Psoas muscle (tissue), 8 donors: ENCODE data around the gene PCDHGB4. TPM values are rescaled to one million over a fixed set of nuclear protein-coding genes. Genes with fewer than 3 reads are reported as not detected.
A peak's percentile ranks its signal among the peaks of the same experiment; 100 is the strongest.
"Not testable (repeated sequence)": the region's sequence is repeated elsewhere in the genome, so short reads cannot be mapped to it uniquely, and the experiment has no call there.

Experiments used
- ATAC-seq, 4 donors: fragments of 200-7000 bp; cut with Tn5 transposase; one replicate each; pipeline ENCODE4 v1.9.1; 2020; ENCODE audit warnings: moderate library complexity in 3 of 4, mild to moderate bottlenecking in 2 of 4
- DNase-seq, 2 donors: peaks; one replicate each; pipeline ENCODE4 v3.0.0-alpha.2; 2020
- H3K27ac ChIP-seq: fragments of 200-600 bp; one replicate; pipeline ENCODE4 v1.8.0; 2022
- H3K27me3 ChIP-seq, 3 donors: fragments of 200-600 bp in 1 of 3; one replicate each; pipeline versions ENCODE4 v1.6.1 to v1.8.0; 2013 to 2022; ENCODE audit warnings: low read length in 2 of 3, mild to moderate bottlenecking in 2 of 3, moderate library complexity in 1 of 3; ENCODE audit not compliant: insufficient read depth in 3 of 3
- H3K36me3 ChIP-seq, 2 donors: fragments of 200-600 bp in 1 of 2; one replicate each; pipeline versions ENCODE4 v1.6.1 to v1.8.0; 2013 to 2022; ENCODE audit warnings: low read depth in 1 of 2, mild to moderate bottlenecking in 1 of 2, moderate library complexity in 1 of 2; ENCODE audit not compliant: insufficient read depth in 1 of 2
- H3K4me1 ChIP-seq: fragments of 200-600 bp; one replicate; pipeline ENCODE4 v1.8.0; 2022
- H3K4me3 ChIP-seq: fragments of 200-600 bp; one replicate; pipeline ENCODE4 v1.8.0; 2022; ENCODE audit warnings: mild to moderate bottlenecking
- H3K9me3 ChIP-seq: fragments of 200-600 bp; one replicate; pipeline ENCODE4 v1.8.0; 2022
- WGBS, 3 donors: extraction: QIAGEN DNeasy Blood & Tissue Kit; methylation state at CpG; one replicate each; pipeline versions ENCODE4 v1.1.6 to v1.1.7; 2013; 5-methylcytosine and 5-hydroxymethylcytosine counted together
- intact Hi-C, 2 donors: fragments of 100-400 bp; cut with DNase I; formaldehyde crosslinking; loops; one replicate each; pipeline versions ENCODE4 v1.11.0 to v1.14.2; 2022
- polyA plus RNA-seq, 3 donors: library from polyadenylated mRNA; stranded (reverse); fragments of 200-250 nt; gene quantifications; one replicate each; pipeline ENCODE4 v1.2.3, GENCODE V29; 2013
- total RNA-seq, 4 donors: library from RNA; stranded (reverse); fragmentation: NEBNext Ultra II Directional in 2 of 4; extraction: Animal tissue kit (Norgen Biotek cat#: 25700) in 2 of 4; gene quantifications; one replicate each; pipeline versions ENCODE4 v1.2.1 to v1.2.4, GENCODE V29; 2021 to 2023
- TF ChIP-seq, protein P1 (sequence below): fragments of 200-600 bp; IDR thresholded peaks from one replicate; pipeline ENCODE4 v1.8.0; 2022; ENCODE audit warnings: antibody characterized with exemption
- donor health status: healthy with polysubstance abuse.
- donor health status: DM: no; HTN: no; CAD: no; lungs with moderate emphysema.
- donor health status: Bipolar disorder and iron deficiency.
- donor health status: healthy.
- donor health status: DM: yes; HTN: yes; CAD: no.
- donor health status: DM: no; HTN: no; CAD: no.
- donor health status: DM: no; HTN: no; CAD: no.
- donor health status: DM: yes; HTN: yes; CAD: no.

PCDHGB4 gene
- total and polyA plus RNA-seq, 7 donors: 0.24 to 3.0 (median 0.99) TPM

DNA sequence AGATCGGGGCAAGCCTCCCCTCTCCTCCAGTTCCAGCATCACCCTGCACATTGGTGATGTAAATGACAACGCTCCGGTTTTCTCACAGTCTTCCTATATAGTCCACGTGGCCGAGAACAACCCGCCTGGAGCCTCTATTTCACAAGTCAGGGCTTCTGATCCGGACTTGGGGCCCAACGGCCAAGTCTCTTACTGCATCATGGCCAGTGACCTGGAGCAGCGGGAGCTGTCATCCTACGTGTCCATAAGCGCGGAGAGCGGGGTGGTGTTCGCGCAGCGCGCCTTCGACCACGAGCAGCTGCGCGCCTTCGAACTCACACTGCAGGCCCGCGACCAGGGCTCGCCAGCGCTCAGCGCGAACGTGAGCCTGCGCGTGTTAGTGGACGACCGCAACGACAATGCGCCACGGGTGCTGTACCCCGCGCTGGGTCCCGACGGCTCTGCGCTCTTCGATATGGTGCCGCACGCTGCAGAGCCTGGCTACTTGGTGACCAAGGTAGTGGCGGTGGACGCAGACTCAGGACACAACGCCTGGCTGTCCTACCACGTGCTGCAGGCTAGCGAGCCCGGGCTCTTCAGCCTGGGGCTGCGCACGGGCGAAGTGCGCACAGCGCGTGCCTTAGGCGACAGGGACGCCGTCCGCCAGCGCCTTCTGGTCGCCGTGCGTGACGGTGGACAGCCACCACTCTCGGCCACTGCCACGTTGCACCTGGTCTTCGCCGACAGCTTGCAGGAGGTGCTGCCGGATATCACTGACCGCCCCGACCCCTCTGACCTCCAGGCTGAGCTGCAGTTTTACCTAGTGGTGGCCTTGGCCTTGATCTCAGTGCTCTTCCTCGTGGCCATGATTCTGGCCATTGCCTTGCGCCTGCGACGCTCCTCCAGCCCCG, 1.9 kb downstream of the PCDHGB4 start:
- Histone ChIP-seq H3K27me3 (peaks cover 0 to 37% (median 13%) of the 10 kb centered on the region in 3 donors), H3K36me3 (no peaks in the 10 kb centered on the region), H3K9me3 (no peaks in the 10 kb centered on the region), H3K27ac (no peak overlapping the region), H3K4me3 (no peak overlapping the region), H3K4me1 (no peaks in the 10 kb centered on the region)
- DNase-seq (no peak), ATAC-seq (no peak)
- TF ChIP-seq, protein P1, sequence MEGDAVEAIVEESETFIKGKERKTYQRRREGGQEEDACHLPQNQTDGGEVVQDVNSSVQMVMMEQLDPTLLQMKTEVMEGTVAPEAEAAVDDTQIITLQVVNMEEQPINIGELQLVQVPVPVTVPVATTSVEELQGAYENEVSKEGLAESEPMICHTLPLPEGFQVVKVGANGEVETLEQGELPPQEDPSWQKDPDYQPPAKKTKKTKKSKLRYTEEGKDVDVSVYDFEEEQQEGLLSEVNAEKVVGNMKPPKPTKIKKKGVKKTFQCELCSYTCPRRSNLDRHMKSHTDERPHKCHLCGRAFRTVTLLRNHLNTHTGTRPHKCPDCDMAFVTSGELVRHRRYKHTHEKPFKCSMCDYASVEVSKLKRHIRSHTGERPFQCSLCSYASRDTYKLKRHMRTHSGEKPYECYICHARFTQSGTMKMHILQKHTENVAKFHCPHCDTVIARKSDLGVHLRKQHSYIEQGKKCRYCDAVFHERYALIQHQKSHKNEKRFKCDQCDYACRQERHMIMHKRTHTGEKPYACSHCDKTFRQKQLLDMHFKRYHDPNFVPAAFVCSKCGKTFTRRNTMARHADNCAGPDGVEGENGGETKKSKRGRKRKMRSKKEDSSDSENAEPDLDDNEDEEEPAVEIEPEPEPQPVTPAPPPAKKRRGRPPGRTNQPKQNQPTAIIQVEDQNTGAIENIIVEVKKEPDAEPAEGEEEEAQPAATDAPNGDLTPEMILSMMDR: no peak
- WGBS, 3 donors: 43 to 44% (median 43%) methylated on average over 77 of the region's 77 CpGs
- intact Hi-C loops: loop anchor here in 1 of 2 donors (2.0 kb wide), 1 partner anchor 21 kb away; no protein-coding TSS in a partner anchor

DNA sequence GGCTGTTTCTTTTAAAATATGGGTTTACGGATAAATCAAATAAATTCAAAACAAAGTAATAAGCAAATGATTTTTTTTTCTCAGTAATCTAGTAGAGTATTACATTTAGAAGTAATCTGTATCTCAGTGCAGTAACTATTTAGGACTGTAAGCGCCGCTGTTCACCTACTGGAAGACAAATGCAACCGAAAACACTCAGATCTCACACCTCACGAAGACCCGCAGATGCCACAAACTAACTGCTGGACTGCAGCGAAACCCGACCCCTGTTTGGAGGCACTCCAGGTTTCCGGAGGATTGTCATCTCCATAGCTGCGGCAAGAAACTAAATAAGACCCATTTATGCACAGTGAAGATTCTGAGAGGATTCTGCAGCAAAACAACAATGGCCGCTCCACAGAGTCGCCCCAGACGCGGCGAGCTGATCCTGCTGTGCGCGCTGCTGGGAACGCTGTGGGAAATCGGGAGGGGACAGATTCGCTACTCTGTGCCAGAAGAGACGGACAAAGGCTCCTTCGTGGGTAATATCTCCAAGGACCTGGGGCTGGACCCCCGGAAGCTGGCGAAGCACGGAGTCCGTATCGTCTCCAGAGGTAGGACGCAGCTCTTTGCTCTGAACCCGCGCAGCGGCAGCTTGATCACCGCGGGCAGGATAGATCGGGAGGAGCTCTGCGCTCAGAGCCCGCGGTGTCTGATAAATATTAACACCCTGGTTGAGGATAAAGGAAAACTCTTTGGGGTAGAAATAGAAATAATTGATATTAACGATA, 5.1 kb downstream of the PCDHGB4 start, which contains the start of gene PCDHGA8:
PCDHGA8 (plus strand) TSS at position 205 of the 770 bp plus-strand sequence; CDS start at position 386, 181 bp downstream.
- 33 to 37% (median 33%) methylated on average over 38 of the region's 38 CpGs for WGBS, 3 donors
- Histone ChIP-seq H3K27me3 (peaks cover 0 to 37% (median 15%) of the 10 kb centered on the region in 3 donors), H3K27ac (no peak within 1 kb of the TSS), H3K9me3 (no peaks in the 10 kb centered on the region), H3K4me3 (no peak within 1 kb of the TSS), H3K4me1 (no peaks in the 10 kb centered on the region), H3K36me3 (no peaks in the 10 kb centered on the region)
- no peak for DNase-seq
- TF ChIP-seq, protein P1: peak; percentile 35
- intact Hi-C loops: no loop called here
- ATAC-seq: peak in 3 of 4 donors; percentile 28 to 48 (median 30)

DNA sequence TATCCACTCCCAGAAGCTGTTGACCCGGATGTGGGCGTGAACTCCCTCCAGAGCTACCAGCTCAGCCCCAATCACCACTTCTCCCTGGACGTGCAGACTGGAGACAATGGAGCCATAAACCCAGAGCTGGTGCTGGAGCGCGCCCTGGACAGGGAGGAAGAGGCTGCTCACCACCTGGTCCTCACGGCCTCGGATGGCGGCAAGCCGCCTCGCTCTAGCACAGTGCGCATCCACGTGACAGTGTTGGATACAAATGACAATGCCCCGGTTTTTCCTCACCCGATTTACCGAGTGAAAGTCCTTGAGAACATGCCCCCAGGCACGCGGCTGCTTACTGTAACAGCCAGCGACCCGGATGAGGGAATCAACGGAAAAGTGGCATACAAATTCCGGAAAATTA, 5.8 kb downstream of the PCDHGB4 start:
- Histone ChIP-seq H3K9me3 (no peaks in the 10 kb centered on the region), H3K27me3 (peaks cover 0 to 36% (median 15%) of the 10 kb centered on the region in 3 donors)
- TF ChIP-seq, protein P1: no peak

DNA sequence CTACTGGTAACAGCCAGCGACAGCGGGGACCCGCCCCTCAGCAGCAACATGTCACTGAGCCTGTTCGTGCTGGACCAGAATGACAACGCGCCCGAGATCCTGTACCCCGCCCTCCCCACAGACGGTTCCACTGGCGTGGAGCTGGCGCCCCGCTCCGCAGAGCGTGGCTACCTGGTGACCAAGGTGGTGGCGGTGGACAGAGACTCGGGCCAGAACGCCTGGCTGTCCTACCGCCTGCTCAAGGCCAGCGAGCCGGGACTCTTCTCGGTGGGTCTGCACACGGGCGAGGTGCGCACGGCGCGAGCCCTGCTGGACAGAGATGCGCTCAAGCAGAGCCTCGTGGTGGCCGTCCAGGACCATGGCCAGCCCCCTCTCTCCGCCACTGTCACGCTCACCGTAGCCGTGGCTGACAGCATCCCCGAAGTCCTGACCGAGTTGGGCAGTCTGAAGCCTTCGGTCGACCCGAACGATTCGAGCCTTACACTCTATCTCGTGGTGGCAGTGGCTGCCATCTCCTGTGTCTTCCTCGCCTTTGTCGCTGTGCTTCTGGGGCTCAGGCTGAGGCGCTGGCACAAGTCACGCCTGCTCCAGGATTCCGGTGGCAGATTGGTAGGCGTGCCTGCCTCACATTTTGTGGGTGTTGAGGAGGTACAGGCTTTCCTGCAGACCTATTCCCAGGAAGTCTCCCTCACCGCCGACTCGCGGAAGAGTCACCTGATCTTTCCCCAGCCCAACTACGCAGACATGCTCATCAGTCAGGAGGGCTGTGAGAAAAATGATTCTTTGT, 7.1 kb downstream of the PCDHGB4 start:
- WGBS, 3 donors: 40 to 55% (median 41%) methylated on average over 33 to 42 of the region's 53 CpGs
- peaks cover 0 to 35% (median 14%) of the 10 kb centered on the region in 3 donors for H3K27me3 ChIP-seq
- H3K4me1 ChIP-seq, H3K9me3 ChIP-seq, H3K27ac ChIP-seq, H3K36me3 ChIP-seq, ATAC-seq, intact Hi-C loops, H3K4me3 ChIP-seq, DNase-seq: not testable (repeated sequence)

More for the DNA sequence above, 5.8 kb downstream of the PCDHGB4 start:
- DNase-seq (no peak), ATAC-seq (no peak)
- WGBS, 3 donors: 40 to 51% (median 41%) methylated on average over 21 of the region's 21 CpGs
- Histone ChIP-seq H3K36me3 (no peaks in the 10 kb centered on the region), H3K4me3 (no peak overlapping the region), H3K27ac (no peak overlapping the region), H3K4me1 (no peaks in the 10 kb centered on the region)
- intact Hi-C loops: no loop called here
